ENCODE data around the gene EPHA10.

The EPHA10 gene

GRCh38 chr1:37767488-37767887, 2.6 kb upstream of the EPHA10 start:
- H3K4me3 ChIP-seq (ENCODE audit: control insufficient read depth, low read depth, low read length), result no peak overlapping the region
- no peak for TF ChIP-seq CTCF (IDR thresholded peaks at IDR 0.05; ENCODE audit: control insufficient read depth, insufficient read depth, low read depth, low read length, missing control alignments)
- DNase-seq (ENCODE audit: low read depth), result no peak

GRCh38 chr1:37765916-37766664, 1.2 kb upstream of the EPHA10 start:
- no peak overlapping the region for H3K4me3 ChIP-seq (ENCODE audit: control insufficient read depth, low read depth, low read length)
- TF ChIP-seq CTCF (IDR thresholded peaks at IDR 0.05; ENCODE audit: control insufficient read depth, insufficient read depth, low read depth, low read length, missing control alignments), result no peak
- DNase-seq (ENCODE audit: low read depth), result no peak

GRCh38 chr1:37764414-37764825, 500 bp downstream of the EPHA10 start:
- no peak for TF ChIP-seq CTCF (IDR thresholded peaks at IDR 0.05; ENCODE audit: control insufficient read depth, insufficient read depth, low read depth, low read length, missing control alignments)
- no peak overlapping the region for H3K4me3 ChIP-seq (ENCODE audit: control insufficient read depth, low read depth, low read length)
- DNase-seq (ENCODE audit: low read depth), result no peak

- TF ChIP-seq CTCF (IDR thresholded peaks at IDR 0.05; ENCODE audit: control insufficient read depth, insufficient read depth, low read depth, low read length, missing control alignments), result no peak
- DNase-seq (ENCODE audit: low read depth), result no peak
- no peak overlapping the region for H3K4me3 ChIP-seq (ENCODE audit: control insufficient read depth, low read depth, low read length)
Observed at GRCh38 chr1:37763791-37764413, 1.0 kb downstream of the EPHA10 start.

GRCh38 chr1:37762516-37762915, 2.4 kb downstream of the EPHA10 start:
- no peak overlapping the region for H3K4me3 ChIP-seq (ENCODE audit: control insufficient read depth, low read depth, low read length)
- no peak for DNase-seq (ENCODE audit: low read depth)
- no peak for TF ChIP-seq CTCF (IDR thresholded peaks at IDR 0.05; ENCODE audit: control insufficient read depth, insufficient read depth, low read depth, low read length, missing control alignments)

- TF ChIP-seq CTCF (IDR thresholded peaks at IDR 0.05; ENCODE audit: control insufficient read depth, insufficient read depth, low read depth, low read length, missing control alignments), result no peak
Observed at GRCh38 chr1:37761416-37762095, 3.4 kb downstream of the EPHA10 start.

More at GRCh38 chr1:37761416-37762095, 3.4 kb downstream of the EPHA10 start:
- DNase-seq (ENCODE audit: low read depth), result no peak
- H3K4me3 ChIP-seq (ENCODE audit: control insufficient read depth, low read depth, low read length), result no peak overlapping the region
